ENCODE results near the gene ANAPC1.
A peak's percentile ranks its signal among the peaks of the same experiment; 100 is the strongest.
"Not testable (repeated sequence)": the region's sequence is repeated elsewhere in the genome, so short reads cannot be mapped to it uniquely, and the experiment has no call there.

The ANAPC1 gene, protein sequence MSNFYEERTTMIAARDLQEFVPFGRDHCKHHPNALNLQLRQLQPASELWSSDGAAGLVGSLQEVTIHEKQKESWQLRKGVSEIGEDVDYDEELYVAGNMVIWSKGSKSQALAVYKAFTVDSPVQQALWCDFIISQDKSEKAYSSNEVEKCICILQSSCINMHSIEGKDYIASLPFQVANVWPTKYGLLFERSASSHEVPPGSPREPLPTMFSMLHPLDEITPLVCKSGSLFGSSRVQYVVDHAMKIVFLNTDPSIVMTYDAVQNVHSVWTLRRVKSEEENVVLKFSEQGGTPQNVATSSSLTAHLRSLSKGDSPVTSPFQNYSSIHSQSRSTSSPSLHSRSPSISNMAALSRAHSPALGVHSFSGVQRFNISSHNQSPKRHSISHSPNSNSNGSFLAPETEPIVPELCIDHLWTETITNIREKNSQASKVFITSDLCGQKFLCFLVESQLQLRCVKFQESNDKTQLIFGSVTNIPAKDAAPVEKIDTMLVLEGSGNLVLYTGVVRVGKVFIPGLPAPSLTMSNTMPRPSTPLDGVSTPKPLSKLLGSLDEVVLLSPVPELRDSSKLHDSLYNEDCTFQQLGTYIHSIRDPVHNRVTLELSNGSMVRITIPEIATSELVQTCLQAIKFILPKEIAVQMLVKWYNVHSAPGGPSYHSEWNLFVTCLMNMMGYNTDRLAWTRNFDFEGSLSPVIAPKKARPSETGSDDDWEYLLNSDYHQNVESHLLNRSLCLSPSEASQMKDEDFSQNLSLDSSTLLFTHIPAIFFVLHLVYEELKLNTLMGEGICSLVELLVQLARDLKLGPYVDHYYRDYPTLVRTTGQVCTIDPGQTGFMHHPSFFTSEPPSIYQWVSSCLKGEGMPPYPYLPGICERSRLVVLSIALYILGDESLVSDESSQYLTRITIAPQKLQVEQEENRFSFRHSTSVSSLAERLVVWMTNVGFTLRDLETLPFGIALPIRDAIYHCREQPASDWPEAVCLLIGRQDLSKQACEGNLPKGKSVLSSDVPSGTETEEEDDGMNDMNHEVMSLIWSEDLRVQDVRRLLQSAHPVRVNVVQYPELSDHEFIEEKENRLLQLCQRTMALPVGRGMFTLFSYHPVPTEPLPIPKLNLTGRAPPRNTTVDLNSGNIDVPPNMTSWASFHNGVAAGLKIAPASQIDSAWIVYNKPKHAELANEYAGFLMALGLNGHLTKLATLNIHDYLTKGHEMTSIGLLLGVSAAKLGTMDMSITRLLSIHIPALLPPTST (N-terminal part only)

DNA sequence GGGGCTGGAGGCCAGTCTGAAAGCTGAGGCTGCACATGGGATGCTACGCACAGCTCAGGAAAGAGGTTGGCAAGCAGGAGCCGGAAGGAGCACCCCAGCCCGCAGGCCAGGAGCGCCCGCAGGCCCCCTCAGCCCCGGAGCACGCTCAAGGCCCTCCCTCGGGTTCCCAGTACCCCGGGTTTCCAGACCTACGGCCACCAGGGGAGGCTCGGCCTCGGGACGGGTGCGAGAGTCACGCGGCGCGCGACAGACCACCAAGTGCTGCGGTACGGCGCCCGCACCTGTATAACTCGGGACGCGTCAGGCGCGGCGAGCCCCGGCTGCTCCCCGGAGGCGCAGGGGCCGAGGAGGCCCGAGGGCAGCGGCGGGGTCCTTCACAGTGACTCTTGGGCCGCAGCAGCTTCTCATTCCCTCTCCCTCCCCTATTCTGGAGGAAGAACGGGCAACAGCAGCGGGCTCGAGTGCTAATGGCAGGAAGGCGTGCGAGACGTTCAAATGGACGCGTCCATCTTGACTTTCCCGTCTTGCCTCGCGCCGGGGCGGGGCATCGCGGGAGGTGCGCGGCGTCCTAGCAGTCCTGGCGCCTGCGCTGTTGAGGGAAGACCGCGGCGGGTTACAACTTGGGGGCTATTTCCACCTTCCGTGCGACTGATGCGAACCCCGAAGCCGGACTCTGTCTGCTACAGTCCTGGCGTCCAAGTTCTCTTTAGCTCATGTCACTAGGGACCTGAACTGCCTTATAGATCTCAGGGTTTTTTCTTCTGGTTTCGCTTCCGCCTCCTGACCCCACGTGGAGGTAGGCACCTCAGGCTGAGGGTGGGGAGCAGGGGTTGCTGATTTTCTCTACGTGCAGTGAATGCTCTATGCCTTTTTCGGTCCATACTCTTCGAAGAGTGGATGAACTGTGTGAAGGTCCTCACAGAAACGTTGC, at the start of gene ANAPC1:
TSS of gene ANAPC1 (minus strand) at position 533 of the 931 bp plus-strand sequence. CDS start 3,368 bp downstream, outside the sequence.
- DNase-seq: peak; percentile 81 to 82

DNA sequence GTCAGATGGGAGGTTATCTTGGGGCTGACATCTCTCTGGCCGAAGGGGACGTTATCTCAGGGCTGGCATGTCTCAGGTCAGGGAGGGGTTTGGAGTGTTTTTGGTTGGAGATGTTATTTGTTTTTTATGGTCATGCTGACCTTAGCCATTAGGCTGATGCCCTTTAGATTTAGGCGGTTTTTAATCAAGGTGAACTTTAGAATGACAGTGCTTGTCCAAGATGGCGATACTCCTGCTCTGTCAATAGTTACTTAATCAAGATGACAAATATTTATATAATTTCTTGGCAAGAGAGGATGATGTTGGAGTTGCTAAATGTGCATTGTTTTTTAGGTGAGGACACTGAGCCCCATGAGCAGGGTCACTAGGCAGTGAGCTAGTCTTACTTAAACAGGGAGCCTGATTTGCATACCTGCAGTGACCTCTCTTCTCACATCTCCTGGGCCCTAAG, 48.9 kb upstream of the ANAPC1 start:
- DNase-seq: no peak

DNA sequence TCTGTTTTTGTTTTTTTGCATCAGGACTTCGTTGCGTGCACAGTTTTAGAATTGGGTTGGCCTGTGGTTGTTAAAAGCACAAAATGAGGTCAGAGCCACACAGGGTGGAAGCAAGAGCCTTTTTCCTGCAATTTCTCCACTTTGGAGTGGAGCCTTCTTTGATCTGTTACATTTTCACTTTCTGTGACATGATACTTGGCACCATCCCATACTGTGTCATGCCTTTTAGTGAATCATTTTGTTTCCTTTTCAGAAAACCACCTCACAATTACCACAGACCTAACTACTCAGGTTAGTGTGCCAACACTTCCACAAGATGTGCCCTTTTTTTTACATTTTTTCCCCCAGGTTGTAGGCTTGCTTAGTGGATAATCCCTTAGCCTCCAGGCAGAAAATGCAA, 46.9 kb upstream of the ANAPC1 start:
- no peak for DNase-seq

DNA sequence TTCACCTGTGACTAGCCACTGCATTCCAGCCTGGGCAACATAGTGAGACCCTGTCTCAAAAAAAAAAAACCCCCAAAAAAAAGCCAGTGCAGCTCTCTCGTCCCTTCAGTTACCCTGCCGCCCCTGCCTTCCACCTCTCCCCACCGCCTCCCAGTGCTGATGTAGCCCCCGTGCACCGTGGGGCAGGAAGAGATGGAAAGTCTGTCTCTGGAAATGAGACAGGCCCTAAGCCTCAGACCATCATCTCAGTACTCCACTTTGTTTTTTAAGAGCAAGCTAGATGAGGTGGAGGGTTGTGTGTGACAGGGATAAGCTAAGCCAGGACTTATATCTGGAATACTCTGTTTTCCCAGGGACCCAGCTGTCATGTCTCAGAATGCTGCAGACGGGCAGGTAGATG, 46.4 kb upstream of the ANAPC1 start:
- no peak for DNase-seq

DNA sequence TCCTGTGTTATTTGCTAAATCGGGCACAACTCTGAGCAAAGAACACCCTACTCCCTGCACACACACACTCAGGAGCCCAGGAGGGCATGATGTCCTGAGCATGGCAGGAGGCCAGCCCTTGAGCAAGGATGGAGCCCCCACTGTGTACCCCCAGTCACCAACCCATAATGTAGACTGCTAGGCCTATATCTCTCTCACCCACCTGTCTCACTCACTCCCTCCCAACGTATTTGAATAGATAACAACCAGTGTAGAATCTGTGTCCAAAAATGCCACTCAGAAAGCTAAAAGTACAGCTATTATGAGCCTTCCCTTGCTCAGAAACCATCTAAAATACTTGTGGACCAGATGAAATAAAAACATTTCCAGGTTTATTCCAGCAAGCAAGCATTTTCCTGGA, 43.7 kb upstream of the ANAPC1 start:
- no peak for DNase-seq

GRCh38 chr2:111924617-111925107, 40.7 kb upstream of the ANAPC1 start:
- DNase-seq: no peak

DNA sequence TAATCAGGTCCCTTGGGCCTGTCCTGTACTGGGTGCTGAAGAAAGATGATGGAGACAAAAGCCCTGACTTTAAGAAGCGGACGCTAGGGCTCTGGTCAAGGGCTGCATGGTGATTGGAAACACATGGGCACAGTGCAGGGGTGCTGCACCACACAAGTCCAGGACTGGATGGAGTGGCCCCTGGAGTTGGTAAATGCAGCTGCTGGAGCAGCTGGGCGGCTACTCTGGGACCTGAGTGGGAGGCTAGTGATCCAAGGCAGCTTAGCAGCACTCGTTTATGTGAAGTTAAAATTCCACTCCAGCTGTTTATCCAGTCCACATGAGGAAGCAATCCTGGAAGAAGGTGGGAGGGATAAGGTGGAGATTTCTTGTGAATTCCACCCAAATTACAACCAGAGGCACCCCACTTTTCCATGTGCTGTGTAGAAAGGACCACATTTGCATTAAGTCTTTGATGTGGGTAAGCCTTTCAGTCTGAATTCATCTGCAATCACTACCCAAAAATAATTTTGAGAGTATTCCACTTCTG, 39.3 kb upstream of the ANAPC1 start:
- DNase-seq: peak in 1 of 2 experiments; percentile 45

GRCh38 chr2:111919794-111920608, 36.0 kb upstream of the ANAPC1 start:
- no peak for DNase-seq

GRCh38 chr2:111919365-111919764, 35.4 kb upstream of the ANAPC1 start:
- DNase-seq: no peak

GRCh38 chr2:111918383-111918806, 34.4 kb upstream of the ANAPC1 start:
- DNase-seq: no peak

GRCh38 chr2:111917106-111917505, 33.1 kb upstream of the ANAPC1 start:
- DNase-seq: no peak

DNA sequence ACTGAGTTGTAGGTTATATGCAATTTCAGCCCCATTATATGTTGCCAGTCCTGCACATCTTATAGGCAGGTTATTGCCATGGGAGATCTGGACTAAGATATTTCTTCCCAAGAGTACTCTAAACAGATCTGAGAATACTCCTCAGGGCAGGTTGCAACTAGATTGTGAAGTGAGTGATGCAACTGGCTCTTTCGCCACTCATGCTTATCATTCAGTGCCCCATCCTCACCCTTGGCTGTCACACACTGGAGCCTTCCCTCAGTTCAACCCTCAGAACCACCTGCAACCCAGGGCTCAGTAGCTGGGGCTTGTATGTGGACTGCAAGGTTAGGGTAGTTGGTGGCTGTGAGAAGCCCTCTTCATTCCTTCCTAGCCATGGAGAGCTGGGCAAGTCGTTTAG, 28.6 kb upstream of the ANAPC1 start:
- no peak for DNase-seq

GRCh38 chr2:111911295-111911977, 27.4 kb upstream of the ANAPC1 start:
- DNase-seq: not testable (repeated sequence)

DNA sequence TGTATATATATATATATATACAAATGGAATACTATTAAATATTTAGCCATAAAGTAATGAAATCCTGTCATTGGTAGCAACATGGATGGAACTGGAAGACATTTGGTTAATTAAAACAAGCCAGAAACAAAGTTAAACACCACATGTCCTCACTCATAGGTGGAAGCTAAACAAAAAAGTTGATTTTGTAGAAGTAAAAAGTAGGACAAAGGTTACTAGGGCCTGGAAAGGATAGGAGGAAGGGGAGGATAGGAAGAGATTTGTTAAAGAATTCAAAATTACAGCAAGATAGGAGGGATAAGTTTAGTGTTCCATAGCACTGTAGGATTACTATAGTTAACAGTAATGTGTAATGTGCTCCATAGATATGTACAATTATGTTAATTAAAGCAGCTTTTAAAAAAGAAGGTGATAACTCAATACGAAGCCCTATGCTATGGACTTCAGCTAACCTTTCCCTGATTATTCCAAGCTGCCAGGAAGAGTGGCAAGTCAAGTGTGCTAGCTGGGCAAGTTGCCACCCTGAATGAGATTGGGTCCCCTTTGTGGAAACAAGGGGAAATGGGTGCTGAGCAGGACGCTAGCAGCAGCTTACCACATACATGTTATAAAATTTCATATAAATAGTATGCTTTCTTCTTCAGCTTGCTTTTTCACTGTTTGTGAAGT, 26.8 kb upstream of the ANAPC1 start:
- DNase-seq: no peak

DNA sequence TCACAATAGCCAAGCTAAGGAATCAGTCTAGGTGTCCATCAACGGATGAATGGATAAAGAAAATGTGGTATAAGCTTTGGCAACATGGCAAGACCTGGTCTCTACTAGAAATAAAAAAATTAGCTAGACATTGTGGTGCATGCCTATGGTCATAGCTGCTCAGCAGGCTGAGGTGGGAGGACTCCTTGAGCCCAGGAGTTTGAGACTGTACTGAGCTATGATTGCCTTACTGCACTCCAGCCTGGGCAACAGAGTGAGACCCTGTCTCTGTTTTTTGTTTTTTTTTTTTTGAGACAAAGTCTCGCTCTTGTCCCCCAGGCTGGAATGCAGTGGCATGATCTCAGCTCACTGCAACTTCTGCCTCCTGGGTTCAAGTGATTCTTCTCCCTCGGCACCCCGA, 26.0 kb upstream of the ANAPC1 start:
- DNase-seq: not testable (repeated sequence)

DNA sequence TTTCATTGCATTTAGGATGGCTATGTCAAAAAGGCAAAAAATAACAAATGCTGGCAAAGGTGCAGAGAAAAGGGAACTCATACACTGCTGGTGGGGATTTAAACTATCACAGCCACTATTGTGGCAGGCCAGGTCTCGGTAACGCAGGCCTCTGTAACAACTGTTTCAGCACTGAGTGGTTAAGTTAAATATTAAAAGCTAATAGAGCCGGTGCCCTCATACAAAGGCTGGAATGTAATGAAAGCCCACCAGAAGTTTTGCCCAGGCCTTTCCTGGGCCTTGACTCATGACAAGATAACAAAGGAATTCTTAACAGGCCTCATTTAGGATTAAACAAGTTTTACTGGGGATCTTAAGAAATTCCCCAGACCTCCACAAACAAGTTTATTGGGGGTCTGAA, 25.1 kb upstream of the ANAPC1 start:
- DNase-seq: no peak

- DNase-seq: no peak
Measured at GRCh38 chr2:111908578-111908977, 24.6 kb upstream of the ANAPC1 start.

- no peak for DNase-seq
Measured at GRCh38 chr2:111905990-111906735, 22.2 kb upstream of the ANAPC1 start.
